SH-SY5Y (cell line): Measurements from ENCODE around the gene ESYT3.

ENCODE experiments used
- GATA2 ChIP-seq: IDR thresholded peaks from 2 replicates; pipeline ENCODE4 v1.6.1; 2011; ENCODE audit warnings: mild to moderate bottlenecking, low read depth, low read length
- GATA3 ChIP-seq: IDR thresholded peaks from 2 replicates; pipeline ENCODE4 v1.6.1; 2011; ENCODE audit warnings: low read depth, mild to moderate bottlenecking, low read length, moderate library complexity

DNA sequence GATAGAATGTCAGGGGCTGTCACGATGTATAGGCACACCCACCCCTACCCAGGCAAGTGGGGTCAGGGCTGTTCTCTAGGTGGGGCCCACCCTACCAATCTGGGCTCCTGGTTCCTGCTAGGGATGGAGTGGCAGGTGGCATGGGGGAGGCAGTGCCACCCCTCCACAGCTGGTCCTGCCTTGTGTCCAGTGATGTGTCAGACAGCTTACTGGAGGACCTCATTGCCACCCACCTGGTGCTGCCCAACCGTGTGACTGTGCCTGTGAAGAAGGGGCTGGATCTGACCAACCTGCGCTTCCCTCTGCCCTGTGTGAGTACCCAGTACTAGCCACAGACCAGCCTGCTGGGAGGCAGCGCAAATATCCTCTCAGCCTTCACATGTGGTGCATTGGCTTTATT, 27.5 kb downstream of the ESYT3 start:
- TF ChIP-seq GATA3 (no peak), GATA2 (no peak)
